AG04449 (cell line): ENCODE data around the gene TMTC2.

ENCODE experiments used
- CTCF ChIA-PET: fragments of 350-600 bp; formaldehyde crosslinking; extraction: SDS; loops from one replicate; lab custom pipeline; 2021; ENCODE audit warnings: antibody characterized with exemption; lab: Yijun Ruan, JAX
- POLR2A ChIA-PET: fragments of 400-600, 350-600 bp; formaldehyde crosslinking; extraction: SDS; loops from one replicate; lab custom pipeline; 2020; ENCODE audit warnings: antibody characterized with exemption, inconsistent platforms; lab: Yijun Ruan, JAX
- DNase-seq: peaks from one replicate; pipeline ENCODE4 v3.0.0-alpha.2; 2010; ENCODE audit warnings: low read depth, low spot score
- H3K4me3 ChIP-seq: 2 replicates; pipeline ENCODE4 v1.5.1; 2011; ENCODE audit warnings: low read depth, mild to moderate bottlenecking, control low read depth, low read length
- CTCF ChIP-seq: IDR thresholded peaks from one replicate; pipeline ENCODE4 v1.5.1; 2011; ENCODE audit warnings: mild to moderate bottlenecking, moderate library complexity, low read length, control low read depth, inconsistent platforms; ENCODE audit not compliant: insufficient read depth; ENCODE audit errors: missing control alignments

TMTC2 gene

GRCh38 chr12:82695531-82695930, 8.8 kb downstream of the TMTC2 start:
- ChIA-PET POLR2A (no interaction called here), CTCF (interaction anchor here (3.6 kb wide), 1 partner anchor 10 kb away, joined by 23 read pairs; the partner anchor contains the start of gene TMTC2)
- no peak for DNase-seq
- no peak for TF ChIP-seq CTCF
- H3K4me3 ChIP-seq, result no peak overlapping the region

GRCh38 chr12:82696543-82696942, 9.8 kb downstream of the TMTC2 start:
- ChIA-PET CTCF (interaction anchor here (1.2 to 3.6 kb wide), 2 partner anchors 11 to 338 kb away, joined by 3 to 23 read pairs; partner anchors contain the start of genes CCDC59, METTL25 and TMTC2), POLR2A (no interaction called here)
- H3K4me3 ChIP-seq, result no peak overlapping the region
- no peak for TF ChIP-seq CTCF
- no peak for DNase-seq

- no peak overlapping the region for H3K4me3 ChIP-seq
- DNase-seq, result no peak
- CTCF ChIA-PET, result interaction anchor here (3.6 kb wide), 1 partner anchor 14 kb away, joined by 23 read pairs; the partner anchor contains the start of gene TMTC2
- no peak for TF ChIP-seq CTCF
- POLR2A ChIA-PET, result no interaction called here
Observed at GRCh38 chr12:82698708-82699564, 12.2 kb downstream of the TMTC2 start.

GRCh38 chr12:82705774-82706173, 19.1 kb downstream of the TMTC2 start:
- no peak for DNase-seq
- no peak for TF ChIP-seq CTCF
- ChIA-PET CTCF (no interaction called here), POLR2A (no interaction called here)
- no peak overlapping the region for H3K4me3 ChIP-seq

- TF ChIP-seq CTCF, result no peak
- ChIA-PET CTCF (no interaction called here), POLR2A (no interaction called here)
- DNase-seq, result no peak
- H3K4me3 ChIP-seq, result no peak overlapping the region
Observed at GRCh38 chr12:82708061-82708879, 21.6 kb downstream of the TMTC2 start.
